Effector memory CD4-positive, alpha-beta T cell (primary cell): ENCODE results near the gene TTC39B.

ENCODE experiments used
- DNase-seq, 3 donors: peaks; one replicate each; pipeline ENCODE4 v3.0.0-alpha.2; 2020
- H3K27ac ChIP-seq: 2 replicates; pipeline ENCODE4 v1.7.0; 2013; ENCODE audit warnings: mild to moderate bottlenecking, low read length, moderate library complexity; ENCODE audit not compliant: insufficient read depth, poor library complexity, severe bottlenecking
- H3K27me3 ChIP-seq: replicated peaks from 2 replicates; pipeline ENCODE4 v1.7.0; 2013; ENCODE audit warnings: mild to moderate bottlenecking, low read length; ENCODE audit not compliant: insufficient read depth, control insufficient read depth, poor library complexity, severe bottlenecking
- H3K36me3 ChIP-seq: 2 replicates; pipeline ENCODE4 v1.7.0; 2013; ENCODE audit warnings: mild to moderate bottlenecking, low read length, moderate library complexity; ENCODE audit not compliant: control insufficient read depth, insufficient read depth
- H3K4me1 ChIP-seq: 2 replicates; pipeline ENCODE4 v1.7.0; 2013; ENCODE audit warnings: low read length, mild to moderate bottlenecking; ENCODE audit not compliant: control insufficient read depth, insufficient read depth, poor library complexity, severe bottlenecking
- H3K4me3 ChIP-seq: 2 replicates; pipeline ENCODE4 v1.7.0; 2013; ENCODE audit warnings: low read length, low read depth, mild to moderate bottlenecking; ENCODE audit not compliant: insufficient read depth, poor library complexity, severe bottlenecking
- H3K9me3 ChIP-seq: 2 replicates; pipeline ENCODE4 v1.7.0; 2013; ENCODE audit warnings: mild to moderate bottlenecking, low read length, moderate library complexity; ENCODE audit not compliant: control insufficient read depth

Gene TTC39B

DNA sequence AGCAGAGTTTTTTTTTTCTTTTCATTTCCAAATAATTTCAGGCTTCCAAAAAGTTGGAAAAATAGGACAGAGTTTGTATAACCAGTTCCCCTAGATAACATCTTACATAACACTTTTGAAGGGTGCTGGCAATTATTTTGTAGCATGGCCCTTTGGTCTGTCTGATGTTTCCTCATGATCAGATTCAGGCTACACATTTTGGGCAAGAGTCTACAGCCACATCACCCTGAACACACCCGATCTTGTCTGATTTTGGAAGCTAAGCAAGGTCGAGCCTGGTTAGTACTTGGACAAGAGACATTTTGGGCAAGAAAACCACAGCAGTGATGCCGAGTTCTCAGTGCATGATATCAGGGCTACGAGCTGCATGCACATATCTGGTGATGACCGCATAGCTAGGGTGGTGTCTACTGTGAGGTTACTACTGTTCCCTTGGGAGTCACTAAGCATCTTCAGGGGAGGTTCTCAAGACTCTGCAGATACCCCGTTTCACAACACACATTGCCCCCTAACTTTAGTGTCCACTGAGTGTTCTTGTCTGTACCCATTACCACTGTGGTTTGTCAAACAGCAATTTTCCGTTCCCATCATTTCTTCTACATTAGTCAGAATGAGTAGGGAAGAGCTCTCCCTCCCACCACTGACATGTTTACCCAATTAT, 86.2 kb downstream of the TTC39B start:
- Histone ChIP-seq H3K4me3 (no peak overlapping the region), H3K4me1 (no peaks in the 10 kb centered on the region), H3K27me3 (no peaks in the 10 kb centered on the region), H3K9me3 (no peaks in the 10 kb centered on the region), H3K27ac (no peak overlapping the region), H3K36me3 (peaks cover 28% of the 10 kb centered on the region)
- DNase-seq: no peak

- no peaks in the 10 kb centered on the region for H3K9me3 ChIP-seq
- no peaks in the 10 kb centered on the region for H3K4me1 ChIP-seq
- H3K27me3 ChIP-seq: no peaks in the 10 kb centered on the region
- peak overlapping the region; percentile 2 for H3K27ac ChIP-seq
- H3K36me3 ChIP-seq: peaks cover 28% of the 10 kb centered on the region
- DNase-seq: no peak
- no peak overlapping the region for H3K4me3 ChIP-seq
Measured at GRCh38 chr9:15219546-15219945, 87.5 kb downstream of the TTC39B start.

GRCh38 chr9:15218994-15219393, 88.0 kb downstream of the TTC39B start:
- H3K4me3 ChIP-seq: no peak overlapping the region
- H3K36me3 ChIP-seq: peaks cover 24% of the 10 kb centered on the region
- no peaks in the 10 kb centered on the region for H3K9me3 ChIP-seq
- H3K27me3 ChIP-seq: no peaks in the 10 kb centered on the region
- peak overlapping the region; percentile 2 for H3K27ac ChIP-seq
- no peaks in the 10 kb centered on the region for H3K4me1 ChIP-seq
- DNase-seq: no peak

GRCh38 chr9:15213249-15213648, 93.8 kb downstream of the TTC39B start:
- Histone ChIP-seq H3K4me1 (no peaks in the 10 kb centered on the region), H3K27ac (no peak overlapping the region), H3K9me3 (no peaks in the 10 kb centered on the region), H3K27me3 (no peaks in the 10 kb centered on the region), H3K4me3 (no peak overlapping the region), H3K36me3 (peaks cover 21% of the 10 kb centered on the region)
- no peak for DNase-seq

DNA sequence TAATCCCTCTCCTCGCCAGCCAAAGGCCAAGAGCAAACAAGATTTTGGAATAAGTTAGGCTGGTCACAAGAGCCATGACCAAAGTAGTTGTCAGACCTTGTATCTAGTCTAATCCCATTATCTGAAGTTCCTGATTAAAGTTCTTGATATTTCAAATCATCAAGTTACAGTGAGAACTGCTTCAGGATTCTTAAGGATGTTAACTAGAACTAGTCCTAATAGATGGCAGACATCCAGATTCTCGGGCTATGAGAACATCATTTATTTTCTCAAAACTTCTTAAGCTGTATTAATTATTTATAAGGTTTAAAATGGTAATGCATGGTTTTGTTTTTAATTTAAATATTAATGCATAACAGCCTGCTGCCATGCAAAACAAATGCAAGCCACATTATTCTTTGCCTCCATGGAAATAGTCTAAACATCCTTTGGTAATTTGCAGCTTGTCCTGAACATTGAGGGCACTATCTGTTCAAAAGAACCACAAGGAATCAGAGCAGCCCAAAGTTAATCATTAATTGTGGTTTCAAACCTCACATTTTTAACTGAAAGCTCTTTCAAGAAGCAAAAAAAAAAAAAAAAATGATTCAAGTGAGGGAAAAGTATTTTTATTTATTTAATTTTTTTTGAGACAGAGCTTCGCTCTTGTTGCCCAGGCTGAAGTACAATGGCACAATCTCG, 95.1 kb downstream of the TTC39B start:
- Histone ChIP-seq H3K4me3 (no peak overlapping the region), H3K27ac (no peak overlapping the region), H3K27me3 (no peaks in the 10 kb centered on the region), H3K4me1 (no peaks in the 10 kb centered on the region), H3K9me3 (no peaks in the 10 kb centered on the region), H3K36me3 (peaks cover 21% of the 10 kb centered on the region)
- DNase-seq: no peak

GRCh38 chr9:15211160-15211814, 95.7 kb downstream of the TTC39B start:
- H3K4me1 ChIP-seq: no peaks in the 10 kb centered on the region
- H3K4me3 ChIP-seq: no peak overlapping the region
- peak; percentile 10 to 38 (median 13) for DNase-seq
- peaks cover 17% of the 10 kb centered on the region for H3K36me3 ChIP-seq
- H3K9me3 ChIP-seq: no peaks in the 10 kb centered on the region
- H3K27ac ChIP-seq: no peak overlapping the region
- H3K27me3 ChIP-seq: no peaks in the 10 kb centered on the region

DNA sequence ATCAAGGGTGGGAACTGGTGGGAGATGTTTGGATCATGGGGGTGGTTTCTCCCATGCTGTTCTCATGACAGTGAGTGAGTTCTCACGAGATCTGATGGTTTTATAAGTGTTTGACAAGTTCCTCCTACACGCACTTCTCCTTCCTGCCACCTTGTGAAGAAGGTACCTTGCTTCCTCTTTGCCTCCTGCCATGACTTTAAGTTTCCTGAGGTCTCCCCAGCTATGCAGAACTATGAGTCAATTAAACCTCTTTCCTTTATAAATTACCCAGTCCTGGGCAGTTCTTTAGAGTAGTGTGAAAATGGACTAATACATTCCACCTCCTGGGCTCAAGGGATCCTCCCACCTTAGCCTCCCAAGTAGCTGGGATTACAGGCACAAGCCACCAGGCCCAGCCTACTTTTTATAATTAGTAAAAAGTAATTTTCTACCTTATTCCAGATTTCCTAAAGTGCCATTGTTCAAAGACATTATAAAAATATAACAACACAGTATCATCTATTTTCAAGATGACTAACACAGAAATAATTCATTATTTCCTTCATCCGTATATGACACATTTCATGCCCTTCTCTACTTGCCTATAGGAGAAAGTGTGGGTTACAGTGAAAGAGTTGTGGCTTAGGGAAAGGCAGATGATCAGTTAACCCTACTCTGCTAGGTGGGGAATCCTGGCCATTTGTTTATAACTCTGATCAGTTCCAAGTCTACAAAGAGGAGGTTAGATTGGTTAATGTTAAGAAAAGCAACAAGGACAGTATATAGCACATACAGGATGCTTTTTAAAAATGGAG, 99.9 kb downstream of the TTC39B start:
- Histone ChIP-seq H3K9me3 (no peaks in the 10 kb centered on the region), H3K4me3 (no peak overlapping the region), H3K27ac (no peak overlapping the region), H3K4me1 (no peaks in the 10 kb centered on the region), H3K27me3 (no peaks in the 10 kb centered on the region), H3K36me3 (peaks cover 36% of the 10 kb centered on the region)
- no peak for DNase-seq

GRCh38 chr9:15205632-15206420, 101.2 kb downstream of the TTC39B start:
- DNase-seq: no peak
- Histone ChIP-seq H3K4me3 (no peak overlapping the region), H3K4me1 (no peaks in the 10 kb centered on the region), H3K9me3 (no peaks in the 10 kb centered on the region), H3K27me3 (no peaks in the 10 kb centered on the region), H3K27ac (no peak overlapping the region), H3K36me3 (peaks cover 32% of the 10 kb centered on the region)

GRCh38 chr9:15203581-15203980, 103.4 kb downstream of the TTC39B start:
- no peak overlapping the region for H3K27ac ChIP-seq
- no peaks in the 10 kb centered on the region for H3K27me3 ChIP-seq
- H3K36me3 ChIP-seq: peaks cover 19% of the 10 kb centered on the region
- H3K4me1 ChIP-seq: no peaks in the 10 kb centered on the region
- no peaks in the 10 kb centered on the region for H3K9me3 ChIP-seq
- no peak for DNase-seq
- no peak overlapping the region for H3K4me3 ChIP-seq
